Measurements from ENCODE around the gene NCOR1.

DNA sequence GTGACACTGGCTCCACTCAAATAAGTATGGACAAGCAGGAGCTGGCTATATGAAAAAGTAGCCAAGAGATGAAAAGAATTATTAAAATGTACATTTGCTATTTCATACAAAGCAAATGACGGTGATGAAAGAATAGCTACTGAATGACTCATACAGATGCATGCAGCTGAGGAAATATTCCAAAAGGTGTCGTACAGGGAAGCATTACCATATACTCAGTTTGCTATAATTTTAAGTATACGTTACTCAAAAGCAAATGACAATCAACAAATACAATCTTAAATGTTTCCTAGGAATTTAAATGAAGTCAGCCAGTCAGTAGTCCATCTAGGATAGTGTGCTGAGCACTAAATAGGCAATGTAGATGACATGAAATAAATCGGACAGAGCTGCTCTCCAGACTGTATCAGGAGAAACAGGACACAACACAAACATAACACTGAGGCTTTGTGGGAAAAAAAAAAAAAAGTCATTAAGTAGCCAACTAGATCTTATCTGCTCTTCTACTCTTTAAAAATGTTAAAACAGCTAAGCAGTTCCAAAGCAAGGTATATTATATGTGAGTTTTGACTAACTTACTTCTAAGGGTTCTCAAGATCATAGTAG, 65.0 kb downstream of the NCOR1 start:
- TF ChIP-seq EZH2phosphoT487 (IDR thresholded peaks at IDR 0.05; ENCODE audit: borderline replicate concordance, low read length), result no peak
- TF ChIP-seq, protein P1, sequence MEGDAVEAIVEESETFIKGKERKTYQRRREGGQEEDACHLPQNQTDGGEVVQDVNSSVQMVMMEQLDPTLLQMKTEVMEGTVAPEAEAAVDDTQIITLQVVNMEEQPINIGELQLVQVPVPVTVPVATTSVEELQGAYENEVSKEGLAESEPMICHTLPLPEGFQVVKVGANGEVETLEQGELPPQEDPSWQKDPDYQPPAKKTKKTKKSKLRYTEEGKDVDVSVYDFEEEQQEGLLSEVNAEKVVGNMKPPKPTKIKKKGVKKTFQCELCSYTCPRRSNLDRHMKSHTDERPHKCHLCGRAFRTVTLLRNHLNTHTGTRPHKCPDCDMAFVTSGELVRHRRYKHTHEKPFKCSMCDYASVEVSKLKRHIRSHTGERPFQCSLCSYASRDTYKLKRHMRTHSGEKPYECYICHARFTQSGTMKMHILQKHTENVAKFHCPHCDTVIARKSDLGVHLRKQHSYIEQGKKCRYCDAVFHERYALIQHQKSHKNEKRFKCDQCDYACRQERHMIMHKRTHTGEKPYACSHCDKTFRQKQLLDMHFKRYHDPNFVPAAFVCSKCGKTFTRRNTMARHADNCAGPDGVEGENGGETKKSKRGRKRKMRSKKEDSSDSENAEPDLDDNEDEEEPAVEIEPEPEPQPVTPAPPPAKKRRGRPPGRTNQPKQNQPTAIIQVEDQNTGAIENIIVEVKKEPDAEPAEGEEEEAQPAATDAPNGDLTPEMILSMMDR (conservative IDR thresholded peaks at IDR 0.05; ENCODE audit: low read depth, low read length), result no peak

Measured in PC-3 (cell line).